H9 (cell line): ENCODE measurements around the gene CHST15. TPM values are rescaled to one million over a fixed set of nuclear protein-coding genes. Genes with fewer than 3 reads are reported as not detected.

Source experiments
- DNase-seq: peaks from one replicate; pipeline ENCODE4 v3.0.0-alpha.2; 2017
- H2AFZ ChIP-seq: one replicate; pipeline ENCODE4 v1.6.1; 2013; ENCODE audit warnings: mild to moderate bottlenecking, low read length, control low read depth, moderate library complexity
- H2AK5ac ChIP-seq: 2 replicates; pipeline ENCODE4 v1.6.1; 2013; ENCODE audit warnings: low read length, control low read depth, mixed read lengths; ENCODE audit not compliant: insufficient read length
- H2BK120ac ChIP-seq: one replicate; pipeline ENCODE4 v1.6.1; 2013; ENCODE audit warnings: low read depth, mild to moderate bottlenecking, low read length, control low read depth, inconsistent platforms; ENCODE audit not compliant: poor library complexity, severe bottlenecking
- H2BK12ac ChIP-seq: 2 replicates; pipeline ENCODE4 v1.6.1; 2013; ENCODE audit warnings: low read length, control low read depth, mixed read lengths, low read depth; ENCODE audit not compliant: insufficient read length
- H2BK15ac ChIP-seq: 2 replicates; pipeline ENCODE4 v1.6.1; 2013; ENCODE audit warnings: low read depth, low read length, control low read depth
- H2BK20ac ChIP-seq: one replicate; pipeline ENCODE4 v1.6.1; 2013; ENCODE audit warnings: low read depth, mild to moderate bottlenecking, low read length, control low read depth, inconsistent platforms; ENCODE audit not compliant: poor library complexity, severe bottlenecking
- H2BK5ac ChIP-seq: 2 replicates; pipeline ENCODE4 v1.6.1; 2013; ENCODE audit warnings: low read length, control low read depth, mixed read lengths; ENCODE audit not compliant: insufficient read length
- H3K14ac ChIP-seq: 2 replicates; pipeline ENCODE4 v1.6.1; 2013; ENCODE audit warnings: low read length, control low read depth; ENCODE audit not compliant: insufficient read depth
- H3K18ac ChIP-seq: 2 replicates; pipeline ENCODE4 v1.6.1; 2013; ENCODE audit warnings: low read depth, mild to moderate bottlenecking, mixed read lengths, low read length, control low read depth; ENCODE audit not compliant: insufficient read length
- H3K23ac ChIP-seq: 2 replicates; pipeline ENCODE4 v1.6.1; 2013; ENCODE audit warnings: low read length, control low read depth, mixed read lengths, low read depth; ENCODE audit not compliant: insufficient read length
- H3K23me2 ChIP-seq: 2 replicates; pipeline ENCODE4 v1.6.1; 2013; ENCODE audit warnings: low read depth, mild to moderate bottlenecking, mixed read lengths, low read length, control low read depth; ENCODE audit not compliant: insufficient read length, poor library complexity, severe bottlenecking
- H3K27ac ChIP-seq: 2 replicates; pipeline ENCODE4 v1.5.1; 2013; ENCODE audit warnings: low read length, control low read depth, mixed read lengths, low read depth; ENCODE audit not compliant: insufficient read length
- H3K27me3 ChIP-seq: 2 replicates; pipeline ENCODE4 v1.6.1; 2013; ENCODE audit warnings: low read length, control low read depth, inconsistent platforms; ENCODE audit not compliant: insufficient read depth
- H3K4ac ChIP-seq: 2 replicates; pipeline ENCODE4 v1.6.1; 2013; ENCODE audit warnings: low read depth, mild to moderate bottlenecking, control low read depth, inconsistent platforms, low read length, moderate library complexity
- H3K4me1 ChIP-seq: 2 replicates; pipeline ENCODE4 v1.6.1; 2013; ENCODE audit warnings: low read length, control low read depth, inconsistent platforms; ENCODE audit not compliant: insufficient read depth
- H3K4me2 ChIP-seq: 2 replicates; pipeline ENCODE4 v1.6.1; 2013; ENCODE audit warnings: low read length, control low read depth, mixed read lengths; ENCODE audit not compliant: insufficient read length, insufficient read depth
- H3K56ac ChIP-seq: 2 replicates; pipeline ENCODE4 v1.6.1; 2013; ENCODE audit warnings: low read depth, mild to moderate bottlenecking, mixed read lengths, low read length, control low read depth; ENCODE audit not compliant: insufficient read length
- H3K79me1 ChIP-seq: 2 replicates; pipeline ENCODE4 v1.6.1; 2013; ENCODE audit warnings: low read depth, mild to moderate bottlenecking, moderate library complexity, low read length, control low read depth, inconsistent platforms; ENCODE audit not compliant: insufficient read depth, poor library complexity, severe bottlenecking
- H3K79me2 ChIP-seq: 2 replicates; pipeline ENCODE4 v1.6.1; 2013; ENCODE audit warnings: low read length, control low read depth, inconsistent platforms; ENCODE audit not compliant: insufficient read depth
- H3K9ac ChIP-seq: 2 replicates; pipeline ENCODE4 v1.6.1; 2013; ENCODE audit warnings: low read length, control low read depth, mixed read lengths; ENCODE audit not compliant: insufficient read length; ENCODE audit errors: extremely low read depth
- H3K9me3 ChIP-seq: one replicate; pipeline ENCODE4 v1.6.1; 2013; ENCODE audit warnings: low read depth, low read length, inconsistent platforms; ENCODE audit not compliant: control insufficient read depth
- H3T11ph ChIP-seq: one replicate; pipeline ENCODE4 v1.6.1; 2013; ENCODE audit warnings: mild to moderate bottlenecking, low read length, control low read depth, inconsistent platforms
- H4K20me1 ChIP-seq: one replicate; pipeline ENCODE4 v1.6.1; 2013; ENCODE audit not compliant: control insufficient read depth, insufficient read length, insufficient read depth
- H4K5ac ChIP-seq: 2 replicates; pipeline ENCODE4 v1.6.1; 2013; ENCODE audit warnings: low read depth, mild to moderate bottlenecking, mixed read lengths, low read length, control low read depth; ENCODE audit not compliant: insufficient read length
- H4K8ac ChIP-seq: replicated peaks from 2 replicates; pipeline ENCODE4 v1.6.1; 2013; ENCODE audit warnings: low read length, control low read depth, mixed read lengths, low read depth; ENCODE audit not compliant: insufficient read length
- H4K91ac ChIP-seq: 2 replicates; pipeline ENCODE4 v1.6.1; 2013; ENCODE audit warnings: low read depth, mild to moderate bottlenecking, moderate library complexity, mixed read lengths, low read length, control low read depth; ENCODE audit not compliant: insufficient read length
- H3K27ac Mint-ChIP-seq, 3 experiments: 2 replicates in 2 of 3; 3 replicates in 1 of 3; pipeline ENCODE4 v1.8.0; 2020 to 2021; ENCODE audit warnings: mixed read lengths in 3 of 3, mild to moderate bottlenecking in 1 of 3, moderate library complexity in 1 of 3
- H3K27me3 Mint-ChIP-seq: 2 replicates; pipeline ENCODE4 v1.8.0; 2021; ENCODE audit warnings: low read depth, mild to moderate bottlenecking, moderate library complexity, mixed read lengths
- H3K36me3 Mint-ChIP-seq, 3 experiments: 2 replicates in 2 of 3; 3 replicates in 1 of 3; pipeline ENCODE4 v1.8.0; 2020 to 2021; ENCODE audit warnings: low read depth in 3 of 3, mixed read lengths in 3 of 3; ENCODE audit not compliant: insufficient read depth in 1 of 3
- H3K4me1 Mint-ChIP-seq, 2 experiments: 2 replicates each; pipeline ENCODE4 v1.8.0; 2020; ENCODE audit warnings: mixed read lengths in 2 of 2
- H3K4me3 Mint-ChIP-seq, 2 experiments: 2 replicates in 1 of 2; 3 replicates in 1 of 2; pipeline ENCODE4 v1.8.0; 2020 to 2021; ENCODE audit warnings: mild to moderate bottlenecking in 2 of 2, mixed read lengths in 2 of 2, moderate library complexity in 1 of 2
- H3K9me3 Mint-ChIP-seq, 2 experiments: 2 replicates in 1 of 2; 3 replicates in 1 of 2; pipeline ENCODE4 v1.8.0; 2020; ENCODE audit warnings: mild to moderate bottlenecking in 2 of 2, mixed read lengths in 2 of 2, moderate library complexity in 1 of 2
- WGBS: extraction: QIAGEN DNeasy Blood & Tissue Kit; methylation state at CpG from one replicate; pipeline ENCODE4 v1.1.7; 2013; ENCODE audit warnings: missing lambda C conversion rate, low lambda C conversion rate, mixed read lengths; ENCODE audit not compliant: insufficient read length; ENCODE audit errors: extremely low coverage; 5-methylcytosine and 5-hydroxymethylcytosine counted together
- total RNA-seq: library from RNA; stranded (reverse); gene quantifications from 2 replicates; pipeline ENCODE4 v1.2.1, GENCODE V29; 2021
- TF ChIP-seq, protein P1 (sequence below): fragments of 200-600 bp; sonication (generic); conservative IDR thresholded peaks from 3 replicates; pipeline ENCODE4 v1.8.0; 2021; ENCODE audit warnings: antibody characterized with exemption, mild to moderate bottlenecking

The CHST15 gene
- total RNA-seq, 1 experiment from 2014 or later, result 8.7 TPM

DNA sequence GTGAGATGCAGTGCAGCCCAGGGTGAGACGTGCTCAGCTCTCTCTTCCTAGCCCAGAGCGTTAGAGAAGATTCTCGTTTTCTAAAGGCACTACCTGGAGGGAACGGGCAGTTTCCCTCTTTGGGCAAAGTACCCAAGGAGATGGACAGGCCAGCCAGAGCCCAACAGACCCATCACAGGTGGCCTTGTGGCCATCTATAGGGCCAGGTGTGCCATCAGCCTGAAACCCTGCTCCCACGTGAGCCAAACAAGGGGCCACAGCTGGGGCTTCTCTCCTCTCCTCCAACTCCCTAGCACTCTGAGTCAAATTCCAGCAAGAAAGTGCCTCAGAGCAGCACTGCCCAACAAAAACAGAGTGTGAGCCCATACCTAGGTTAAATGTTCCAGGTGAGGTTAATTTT is 22.3 kb downstream of the CHST15 start:
- H3K79me2 ChIP-seq, result no peaks in the 10 kb centered on the region
- Mint-ChIP-seq H3K27ac (peak overlapping the region in 1 of 3 experiments; percentile 19; a peak in 1 of 7 replicates), H3K4me1 (peaks cover 52 to 56% of the 10 kb centered on the region in 2 experiments)

More for the DNA sequence above, 22.3 kb downstream of the CHST15 start:
- Mint-ChIP-seq H3K36me3 (peaks cover 0 to 5% (median 0%) of the 10 kb centered on the region in 3 experiments; a peak in 1 of 7 replicates), H3K4me3 (no peak overlapping the region), H3K9me3 (no peaks in the 10 kb centered on the region; a peak in 1 of 5 replicates), H3K27me3 (no peaks in the 10 kb centered on the region)
- Histone ChIP-seq H2BK20ac (no peak overlapping the region), H4K20me1 (no peaks in the 10 kb centered on the region), H3T11ph (no peak overlapping the region), H2BK5ac (no peak overlapping the region), H3K18ac (no peak overlapping the region), H4K5ac (no peak overlapping the region), H3K14ac (no peak overlapping the region), H2BK15ac (no peak overlapping the region), H3K4ac (no peak overlapping the region), H3K9me3 (no peaks in the 10 kb centered on the region), H3K4me2 (no peak overlapping the region), H3K23me2 (no peaks in the 10 kb centered on the region), H3K79me1 (no peaks in the 10 kb centered on the region), H2BK12ac (no peak overlapping the region), H2BK120ac (no peak overlapping the region), H3K4me1 (no peaks in the 10 kb centered on the region; the same call in 1 of the 2 replicates), H4K8ac (no peak overlapping the region), H3K27ac (no peak overlapping the region), H2AFZ (no peak overlapping the region), H4K91ac (no peak overlapping the region), H2AK5ac (no peak overlapping the region), H3K56ac (no peak overlapping the region), H3K9ac (no peak overlapping the region), H3K27me3 (no peaks in the 10 kb centered on the region), H3K23ac (no peak overlapping the region)
- TF ChIP-seq, protein P1, sequence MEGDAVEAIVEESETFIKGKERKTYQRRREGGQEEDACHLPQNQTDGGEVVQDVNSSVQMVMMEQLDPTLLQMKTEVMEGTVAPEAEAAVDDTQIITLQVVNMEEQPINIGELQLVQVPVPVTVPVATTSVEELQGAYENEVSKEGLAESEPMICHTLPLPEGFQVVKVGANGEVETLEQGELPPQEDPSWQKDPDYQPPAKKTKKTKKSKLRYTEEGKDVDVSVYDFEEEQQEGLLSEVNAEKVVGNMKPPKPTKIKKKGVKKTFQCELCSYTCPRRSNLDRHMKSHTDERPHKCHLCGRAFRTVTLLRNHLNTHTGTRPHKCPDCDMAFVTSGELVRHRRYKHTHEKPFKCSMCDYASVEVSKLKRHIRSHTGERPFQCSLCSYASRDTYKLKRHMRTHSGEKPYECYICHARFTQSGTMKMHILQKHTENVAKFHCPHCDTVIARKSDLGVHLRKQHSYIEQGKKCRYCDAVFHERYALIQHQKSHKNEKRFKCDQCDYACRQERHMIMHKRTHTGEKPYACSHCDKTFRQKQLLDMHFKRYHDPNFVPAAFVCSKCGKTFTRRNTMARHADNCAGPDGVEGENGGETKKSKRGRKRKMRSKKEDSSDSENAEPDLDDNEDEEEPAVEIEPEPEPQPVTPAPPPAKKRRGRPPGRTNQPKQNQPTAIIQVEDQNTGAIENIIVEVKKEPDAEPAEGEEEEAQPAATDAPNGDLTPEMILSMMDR, result no peak
- DNase-seq, result no peak
- WGBS, result no CpG with 5 or more reads among the region's 5 CpGs
